Loucy (cell line): ENCODE results near the gene TNS3.

Experiments used
- H2AFZ ChIP-seq: fragments of 200-600 bp; sonication (generic); 2 replicates; pipeline ENCODE4 v1.6.0; 2016; ENCODE audit warnings: antibody characterized with exemption, mild to moderate bottlenecking, low read length, moderate library complexity
- H3F3A ChIP-seq: fragments of 200-600 bp; 2 replicates; pipeline ENCODE4 v1.6.0; 2016; ENCODE audit warnings: antibody characterized with exemption, low read depth, mild to moderate bottlenecking
- H3K27me3 ChIP-seq: fragments of 200-600 bp; sonication (generic); 2 replicates; pipeline ENCODE4 v1.6.1; 2014; ENCODE audit warnings: low read length, mild to moderate bottlenecking; ENCODE audit not compliant: insufficient read depth, poor library complexity, severe bottlenecking
- H3K36me3 ChIP-seq: fragments of 200-600 bp; sonication (generic); 2 replicates; pipeline ENCODE4 v1.6.1; 2016; ENCODE audit warnings: low read length; ENCODE audit not compliant: insufficient read depth
- H3K4me1 ChIP-seq: fragments of 200-600 bp; sonication (generic); 2 replicates; pipeline ENCODE4 v1.5.1; 2014; ENCODE audit warnings: low read length, mild to moderate bottlenecking; ENCODE audit not compliant: insufficient read depth, poor library complexity, severe bottlenecking
- H3K4me2 ChIP-seq: fragments of 200-600 bp; sonication (generic); 2 replicates; pipeline ENCODE4 v1.6.0; 2014; ENCODE audit warnings: antibody characterized with exemption, low read length, low read depth, mild to moderate bottlenecking; ENCODE audit not compliant: poor library complexity, severe bottlenecking
- H3K4me3 ChIP-seq: fragments of 200-600 bp; sonication (generic); 2 replicates; pipeline ENCODE4 v1.5.1; 2014; ENCODE audit warnings: low read length, mild to moderate bottlenecking, mixed read lengths; ENCODE audit not compliant: poor library complexity, severe bottlenecking
- H3K79me2 ChIP-seq: fragments of 200-600 bp; sonication (generic); 2 replicates; pipeline ENCODE4 v1.6.1; 2014; ENCODE audit warnings: low read length; ENCODE audit not compliant: insufficient read depth
- H3K9ac ChIP-seq: fragments of 200-600 bp; sonication (generic); 2 replicates; pipeline ENCODE4 v1.6.0; 2014; ENCODE audit warnings: mild to moderate bottlenecking, low read depth, low read length, moderate library complexity; ENCODE audit not compliant: poor library complexity, severe bottlenecking
- H3K9me2 ChIP-seq: fragments of 200-600 bp; sonication (generic); replicated peaks from 2 replicates; pipeline ENCODE4 v1.6.1; 2016; ENCODE audit warnings: low read depth, low read length, mixed read lengths
- H3K9me3 ChIP-seq: fragments of 200-600 bp; sonication (generic); 2 replicates; pipeline ENCODE4 v1.6.1; 2014; ENCODE audit warnings: mild to moderate bottlenecking, antibody characterized with exemption, low read length, low read depth; ENCODE audit not compliant: insufficient read depth
- H4K20me1 ChIP-seq: fragments of 200-600 bp; sonication (generic); 2 replicates; pipeline ENCODE4 v1.6.0; 2014; ENCODE audit warnings: antibody characterized with exemption, low read length, mild to moderate bottlenecking; ENCODE audit not compliant: insufficient read depth, poor library complexity, severe bottlenecking
- EZH2phosphoT487 ChIP-seq: fragments of 200-600 bp; IDR thresholded peaks from 2 replicates; pipeline ENCODE4 v1.6.1; 2018; ENCODE audit warnings: antibody characterized with exemption, mild to moderate bottlenecking, moderate library complexity, borderline replicate concordance
- TF ChIP-seq, protein P1 (sequence below): fragments of 200-600 bp; sonication (generic); conservative IDR thresholded peaks from 2 replicates; pipeline ENCODE4 v1.5.1; 2014; ENCODE audit warnings: mild to moderate bottlenecking, antibody characterized with exemption, low read length

TNS3 gene

DNA sequence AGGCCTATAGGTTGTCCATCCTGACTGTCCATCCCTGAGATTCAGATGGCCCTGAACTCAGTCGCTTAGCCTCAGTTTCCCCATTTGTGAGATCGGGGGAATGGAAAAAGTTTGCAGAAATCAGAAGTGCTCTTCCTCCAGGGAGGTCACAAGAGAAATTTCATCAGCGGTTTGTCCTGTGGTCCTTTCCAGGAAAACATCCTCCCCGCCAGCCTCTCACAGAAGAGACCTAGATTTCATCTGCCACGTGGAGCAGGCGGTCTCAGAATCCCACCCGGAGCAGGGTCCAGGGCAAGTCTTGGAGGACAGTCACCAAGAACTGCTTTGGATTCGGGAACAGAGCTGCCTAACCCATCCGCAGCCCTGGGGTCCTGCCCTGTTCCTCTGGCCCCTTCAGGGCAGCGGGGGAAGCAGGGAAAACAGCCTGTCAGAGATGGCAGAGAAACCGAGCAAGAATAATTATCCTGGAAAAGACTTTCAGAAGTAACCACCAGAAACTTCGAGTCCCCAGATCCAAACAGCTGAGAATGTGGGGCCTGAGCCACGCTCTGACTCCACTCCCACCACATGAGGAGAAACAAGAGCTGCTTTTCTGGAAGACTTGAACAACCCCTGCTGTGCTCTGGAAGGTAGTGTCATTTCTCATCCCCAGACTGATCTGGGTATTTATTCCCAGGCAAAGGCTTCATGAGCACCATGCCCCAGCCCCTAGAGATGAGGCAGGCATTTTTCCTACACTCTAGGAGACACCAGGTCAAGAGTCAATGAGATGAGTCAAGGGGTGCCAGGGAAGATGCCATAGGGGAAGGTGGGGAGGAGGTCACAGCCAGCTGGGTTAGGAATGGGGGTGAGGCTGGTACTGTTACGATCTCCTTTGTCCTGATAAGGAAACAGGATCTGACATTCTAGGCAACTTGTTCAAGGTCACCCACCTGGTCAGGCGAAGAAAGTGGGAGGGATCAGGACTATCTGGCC, 1.1 kb upstream of the TNS3 start:
- H3K27me3 ChIP-seq, result no peaks in the 10 kb centered on the region
- no peak overlapping the region for H3K4me3 ChIP-seq
- no peak overlapping the region for H2AFZ ChIP-seq
- H3K79me2 ChIP-seq, result no peaks in the 10 kb centered on the region
- H3K9me3 ChIP-seq, result no peaks in the 10 kb centered on the region; the same call in 1 of the 2 replicates
- H4K20me1 ChIP-seq, result no peaks in the 10 kb centered on the region
- H3K9me2 ChIP-seq, result no peaks in the 10 kb centered on the region
- H3F3A ChIP-seq, result no peaks in the 10 kb centered on the region
- no peaks in the 10 kb centered on the region for H3K36me3 ChIP-seq
- H3K4me2 ChIP-seq, result no peak overlapping the region
- TF ChIP-seq, protein P1, sequence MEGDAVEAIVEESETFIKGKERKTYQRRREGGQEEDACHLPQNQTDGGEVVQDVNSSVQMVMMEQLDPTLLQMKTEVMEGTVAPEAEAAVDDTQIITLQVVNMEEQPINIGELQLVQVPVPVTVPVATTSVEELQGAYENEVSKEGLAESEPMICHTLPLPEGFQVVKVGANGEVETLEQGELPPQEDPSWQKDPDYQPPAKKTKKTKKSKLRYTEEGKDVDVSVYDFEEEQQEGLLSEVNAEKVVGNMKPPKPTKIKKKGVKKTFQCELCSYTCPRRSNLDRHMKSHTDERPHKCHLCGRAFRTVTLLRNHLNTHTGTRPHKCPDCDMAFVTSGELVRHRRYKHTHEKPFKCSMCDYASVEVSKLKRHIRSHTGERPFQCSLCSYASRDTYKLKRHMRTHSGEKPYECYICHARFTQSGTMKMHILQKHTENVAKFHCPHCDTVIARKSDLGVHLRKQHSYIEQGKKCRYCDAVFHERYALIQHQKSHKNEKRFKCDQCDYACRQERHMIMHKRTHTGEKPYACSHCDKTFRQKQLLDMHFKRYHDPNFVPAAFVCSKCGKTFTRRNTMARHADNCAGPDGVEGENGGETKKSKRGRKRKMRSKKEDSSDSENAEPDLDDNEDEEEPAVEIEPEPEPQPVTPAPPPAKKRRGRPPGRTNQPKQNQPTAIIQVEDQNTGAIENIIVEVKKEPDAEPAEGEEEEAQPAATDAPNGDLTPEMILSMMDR, result no peak
- TF ChIP-seq EZH2phosphoT487, result no peak
- H3K4me1 ChIP-seq, result no peaks in the 10 kb centered on the region
- H3K9ac ChIP-seq, result no peak overlapping the region

DNA sequence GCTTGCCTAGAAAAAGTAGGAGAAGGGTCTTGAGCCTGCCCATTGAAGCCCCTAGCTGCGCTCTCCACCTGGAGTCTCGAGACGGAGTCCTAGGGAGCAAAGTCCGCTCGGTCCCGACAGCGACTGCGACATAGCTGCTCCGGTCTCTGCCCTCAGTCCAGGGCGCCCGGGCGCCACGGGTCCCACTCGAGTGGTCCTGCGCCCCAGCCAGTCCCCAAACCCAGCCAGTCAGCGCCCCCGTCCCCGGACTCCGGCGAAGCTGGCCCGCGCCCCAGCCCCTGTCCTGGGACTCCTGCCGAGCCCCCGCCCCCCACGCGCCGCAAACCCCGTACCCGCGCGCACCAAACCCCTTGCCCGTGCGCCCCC, 490 bp downstream of the TNS3 start:
- Histone ChIP-seq H3K4me3 (no peak overlapping the region), H3K27me3 (no peaks in the 10 kb centered on the region), H2AFZ (no peak overlapping the region), H3K9ac (no peak overlapping the region), H3K4me1 (no peaks in the 10 kb centered on the region), H3K4me2 (no peak overlapping the region), H3K9me3 (no peaks in the 10 kb centered on the region; the same call in 1 of the 2 replicates), H3F3A (no peaks in the 10 kb centered on the region), H3K79me2 (no peaks in the 10 kb centered on the region), H3K36me3 (no peaks in the 10 kb centered on the region), H3K9me2 (no peaks in the 10 kb centered on the region), H4K20me1 (no peaks in the 10 kb centered on the region)
- TF ChIP-seq, protein P1, result no peak
- no peak for TF ChIP-seq EZH2phosphoT487

DNA sequence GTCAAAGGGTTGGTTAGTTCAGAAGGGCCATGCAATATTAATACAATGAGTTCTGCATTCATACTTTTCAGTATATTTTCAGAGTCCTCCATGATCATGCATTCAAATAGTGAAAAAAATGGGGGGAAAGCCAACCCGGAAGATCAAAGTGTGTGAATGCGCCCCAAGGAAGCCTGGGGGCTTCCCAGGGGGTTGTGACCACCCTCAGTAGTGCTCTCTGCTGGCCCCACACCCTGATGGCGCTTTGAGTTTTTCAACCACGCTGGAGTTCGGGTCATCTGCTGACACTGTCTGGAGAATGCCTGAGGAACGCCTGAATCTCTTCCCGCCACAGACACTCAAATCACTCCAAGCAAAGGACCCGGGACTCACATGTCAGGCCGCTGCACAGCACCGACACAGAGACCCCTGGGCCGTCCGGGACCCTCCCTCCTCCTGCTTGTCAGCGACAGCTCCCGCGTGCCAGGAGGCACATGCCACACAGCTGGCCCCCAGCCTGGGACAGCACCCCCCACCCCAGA, 1.0 kb downstream of the TNS3 start:
- H3K9me3 ChIP-seq, result no peaks in the 10 kb centered on the region; the same call in 1 of the 2 replicates
- H3K36me3 ChIP-seq, result no peaks in the 10 kb centered on the region
- H3K4me2 ChIP-seq, result no peak overlapping the region
- no peak overlapping the region for H3K9ac ChIP-seq
- no peaks in the 10 kb centered on the region for H3K4me1 ChIP-seq
- H3K4me3 ChIP-seq, result no peak overlapping the region
- H3K9me2 ChIP-seq, result no peaks in the 10 kb centered on the region
- TF ChIP-seq, protein P1, result no peak
- no peak for TF ChIP-seq EZH2phosphoT487
- no peaks in the 10 kb centered on the region for H3K27me3 ChIP-seq
- H2AFZ ChIP-seq, result no peak overlapping the region
- no peaks in the 10 kb centered on the region for H3K79me2 ChIP-seq
- no peaks in the 10 kb centered on the region for H3F3A ChIP-seq
- no peaks in the 10 kb centered on the region for H4K20me1 ChIP-seq
